HUES64 (cell line): ENCODE measurements around the gene LRRC51.

ENCODE experiments used
- H3K27ac ChIP-seq: 2 replicates; pipeline ENCODE4 v1.7.0; 2013; ENCODE audit warnings: low read depth, low read length, inconsistent platforms
- H3K27me3 ChIP-seq: 2 replicates; pipeline ENCODE4 v1.6.1; 2013; ENCODE audit warnings: mild to moderate bottlenecking, low read length; ENCODE audit not compliant: insufficient read depth
- H3K36me3 ChIP-seq: 2 replicates; pipeline ENCODE4 v1.6.1; 2013; ENCODE audit warnings: mild to moderate bottlenecking, low read length; ENCODE audit not compliant: insufficient read depth
- H3K4me1 ChIP-seq: 2 replicates; pipeline ENCODE4 v1.6.1; 2013; ENCODE audit warnings: mild to moderate bottlenecking, low read length, moderate library complexity; ENCODE audit not compliant: insufficient read depth
- H3K4me3 ChIP-seq: 2 replicates; pipeline ENCODE4 v1.5.1; 2013; ENCODE audit warnings: mild to moderate bottlenecking, low read length, moderate library complexity
- H3K9ac ChIP-seq: 2 replicates; pipeline ENCODE4 v1.6.1; 2013; ENCODE audit warnings: mild to moderate bottlenecking, low read depth, low read length
- H3K9me3 ChIP-seq: 2 replicates; pipeline ENCODE4 v1.6.1; 2013; ENCODE audit warnings: low read depth, low read length; ENCODE audit not compliant: insufficient read depth
- WGBS: fragments of 150-250, 120-280 bp; methylation state at CpG from one replicate; pipeline ENCODE4 v1.1.7; 2013; ENCODE audit warnings: missing lambda C conversion rate; 5-methylcytosine and 5-hydroxymethylcytosine counted together

LRRC51 gene

DNA sequence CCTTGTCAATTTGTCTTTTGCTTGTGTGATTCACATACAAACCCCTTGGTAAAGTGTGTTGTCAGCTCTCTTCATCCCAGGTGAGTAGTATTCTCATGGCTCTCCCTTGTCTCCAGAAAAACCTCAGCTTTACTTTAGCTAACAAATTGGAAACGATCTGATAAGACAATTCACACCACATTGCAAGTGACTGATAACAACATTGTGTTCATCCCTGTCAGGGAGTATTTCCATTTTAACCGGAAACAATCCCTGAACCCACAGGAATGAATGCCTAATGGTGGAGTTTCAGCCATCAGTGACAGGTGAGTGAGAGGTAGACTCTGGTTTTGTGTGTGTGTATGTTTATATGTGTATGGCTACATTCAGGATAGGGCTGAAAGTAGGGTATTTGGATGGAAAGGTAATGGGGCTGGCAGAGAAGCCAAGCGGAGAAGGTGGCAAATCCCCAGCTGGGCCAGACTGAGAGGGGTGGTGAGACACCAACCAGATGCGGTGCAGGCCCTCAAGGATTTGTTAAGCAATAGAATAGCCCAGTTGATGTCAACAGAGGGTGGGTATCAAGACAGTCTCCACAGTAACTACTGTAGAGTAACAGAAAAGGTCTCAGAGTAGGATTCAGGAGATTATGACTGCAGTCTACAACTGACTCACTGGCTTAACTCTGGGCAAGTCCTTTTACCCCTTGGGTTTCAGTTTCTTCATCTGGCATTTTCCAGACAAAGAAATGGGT lies 7.6 kb downstream of the LRRC51 start:
- 86% methylated on average over 4 of the region's 4 CpGs for WGBS
- Histone ChIP-seq H3K27ac (no peak overlapping the region), H3K4me1 (peaks cover 3% of the 10 kb centered on the region; the same call in 1 of the 2 replicates), H3K36me3 (peaks cover 11% of the 10 kb centered on the region), H3K27me3 (no peaks in the 10 kb centered on the region), H3K9me3 (no peaks in the 10 kb centered on the region), H3K4me3 (no peak overlapping the region), H3K9ac (no peak overlapping the region)

DNA sequence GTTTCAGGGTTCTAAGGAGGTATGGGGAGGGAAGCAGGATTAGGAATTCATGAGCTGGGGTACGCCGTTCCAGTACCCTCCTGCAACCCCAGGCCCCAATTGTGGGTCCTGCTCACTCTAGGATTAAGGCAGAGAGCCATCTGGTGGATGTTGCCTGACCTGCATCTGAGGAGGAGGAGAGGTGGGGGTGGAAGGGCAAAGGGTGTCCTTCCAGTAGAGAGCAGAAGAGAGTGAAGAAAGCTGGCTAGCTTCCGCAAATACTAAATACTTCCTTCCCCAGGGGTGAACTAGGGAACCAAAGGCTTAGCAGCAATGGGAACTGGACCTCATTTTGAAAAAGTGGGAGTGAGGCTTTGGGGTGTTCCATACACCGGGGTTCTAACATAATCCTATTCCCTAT lies 10.6 kb downstream of the LRRC51 start:
- whole genome bisulfite sequencing: 63% methylated on average over 2 of the region's 4 CpGs
- Histone ChIP-seq H3K27ac (no peak overlapping the region; the same call in 1 of the 2 replicates), H3K9me3 (no peaks in the 10 kb centered on the region), H3K27me3 (no peaks in the 10 kb centered on the region), H3K9ac (no peak overlapping the region), H3K4me3 (no peak overlapping the region), H3K36me3 (peaks cover 25% of the 10 kb centered on the region), H3K4me1 (peaks cover 3% of the 10 kb centered on the region; the same call in 1 of the 2 replicates)

DNA sequence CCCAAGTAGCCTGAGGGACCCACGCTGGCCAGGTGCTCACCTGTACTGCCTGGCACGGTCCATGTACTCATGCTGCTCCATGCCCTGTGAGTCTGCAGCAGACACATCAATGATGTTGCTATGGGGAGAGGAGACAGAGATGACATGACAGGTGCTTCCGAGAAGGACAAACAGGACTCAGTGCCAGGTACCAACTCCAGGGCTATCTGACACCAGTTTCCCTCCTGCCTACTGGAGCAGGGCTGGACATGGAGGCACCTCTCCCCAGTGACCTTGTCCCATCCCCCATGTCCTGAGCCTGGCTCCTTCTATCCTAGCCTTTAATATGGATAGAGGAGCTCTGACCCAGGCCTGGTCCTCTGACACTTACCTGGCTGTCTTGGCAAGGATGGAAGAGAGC lies 18.1 kb downstream of the LRRC51 start:
- Histone ChIP-seq H3K9ac (no peak overlapping the region), H3K4me3 (no peak overlapping the region), H3K4me1 (peaks cover 3% of the 10 kb centered on the region; the same call in 1 of the 2 replicates), H3K36me3 (peaks cover 61% of the 10 kb centered on the region), H3K27me3 (no peaks in the 10 kb centered on the region), H3K27ac (no peak overlapping the region), H3K9me3 (no peaks in the 10 kb centered on the region)
- WGBS: 95% methylated on average over 3 of the region's 3 CpGs

GRCh38 chr11:72100009-72100408 lies 19.4 kb downstream of the LRRC51 start:
- H3K4me3 ChIP-seq: no peak overlapping the region
- no peak overlapping the region for H3K27ac ChIP-seq
- H3K36me3 ChIP-seq: peaks cover 52% of the 10 kb centered on the region

GRCh38 chr11:72100462-72100861 lies 19.8 kb downstream of the LRRC51 start:
- Histone ChIP-seq H3K9me3 (no peaks in the 10 kb centered on the region), H3K36me3 (peaks cover 47% of the 10 kb centered on the region), H3K4me3 (no peak overlapping the region), H3K27ac (no peak overlapping the region), H3K4me1 (peaks cover 6% of the 10 kb centered on the region; the same call in 1 of the 2 replicates), H3K9ac (0 out of 2 replicates have a peak overlapping the region, but pooled peaks have one; percentile 25), H3K27me3 (no peaks in the 10 kb centered on the region)
- 91% methylated on average over 1 of the region's 1 CpG for WGBS

More at GRCh38 chr11:72100009-72100408, 19.4 kb downstream of the LRRC51 start:
- Histone ChIP-seq H3K4me1 (peaks cover 6% of the 10 kb centered on the region; the same call in 1 of the 2 replicates), H3K9me3 (no peaks in the 10 kb centered on the region), H3K9ac (no peak overlapping the region), H3K27me3 (no peaks in the 10 kb centered on the region)
- 94% methylated on average over 3 of the region's 3 CpGs for WGBS

DNA sequence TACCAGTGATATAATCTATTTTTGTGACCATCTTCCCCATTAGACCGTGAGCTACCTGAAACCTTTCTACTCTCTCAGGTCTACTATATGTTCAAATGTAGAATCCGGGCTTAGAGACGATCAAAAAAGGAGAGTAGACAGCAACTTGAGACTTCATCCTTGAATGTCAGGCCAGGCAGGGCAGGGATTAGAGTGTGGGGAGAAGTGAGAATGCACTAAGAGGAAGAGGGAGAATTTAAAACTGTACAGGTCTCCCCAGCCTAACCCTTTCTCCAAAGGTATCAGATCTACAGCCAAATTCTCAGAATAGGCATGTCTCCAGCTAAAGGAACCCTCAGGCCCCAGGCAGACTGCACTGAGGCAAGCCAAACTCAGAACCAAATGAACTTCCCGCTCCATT lies 21.5 kb downstream of the LRRC51 start:
- peaks cover 39% of the 10 kb centered on the region for H3K36me3 ChIP-seq
- H3K27ac ChIP-seq: no peak overlapping the region; the same call in 1 of the 2 replicates

GRCh38 chr11:72102631-72102945 lies 21.9 kb downstream of the LRRC51 start:
- WGBS: 7% methylated on average over 9 of the region's 9 CpGs
- Histone ChIP-seq H3K27ac (peak overlapping the region; percentile 95), H3K9ac (peak overlapping the region; percentile 97), H3K9me3 (no peaks in the 10 kb centered on the region), H3K4me3 (peak overlapping the region; percentile 96), H3K27me3 (no peaks in the 10 kb centered on the region), H3K36me3 (peaks cover 34% of the 10 kb centered on the region), H3K4me1 (peaks cover 6% of the 10 kb centered on the region; the same call in 1 of the 2 replicates)

More for the DNA sequence above, 21.5 kb downstream of the LRRC51 start:
- Histone ChIP-seq H3K27me3 (no peaks in the 10 kb centered on the region), H3K4me3 (peak overlapping the region; percentile 96), H3K4me1 (peaks cover 6% of the 10 kb centered on the region; the same call in 1 of the 2 replicates), H3K9ac (peak overlapping the region; percentile 97), H3K9me3 (no peaks in the 10 kb centered on the region)
- WGBS: 67% methylated on average over 4 of the region's 4 CpGs

DNA sequence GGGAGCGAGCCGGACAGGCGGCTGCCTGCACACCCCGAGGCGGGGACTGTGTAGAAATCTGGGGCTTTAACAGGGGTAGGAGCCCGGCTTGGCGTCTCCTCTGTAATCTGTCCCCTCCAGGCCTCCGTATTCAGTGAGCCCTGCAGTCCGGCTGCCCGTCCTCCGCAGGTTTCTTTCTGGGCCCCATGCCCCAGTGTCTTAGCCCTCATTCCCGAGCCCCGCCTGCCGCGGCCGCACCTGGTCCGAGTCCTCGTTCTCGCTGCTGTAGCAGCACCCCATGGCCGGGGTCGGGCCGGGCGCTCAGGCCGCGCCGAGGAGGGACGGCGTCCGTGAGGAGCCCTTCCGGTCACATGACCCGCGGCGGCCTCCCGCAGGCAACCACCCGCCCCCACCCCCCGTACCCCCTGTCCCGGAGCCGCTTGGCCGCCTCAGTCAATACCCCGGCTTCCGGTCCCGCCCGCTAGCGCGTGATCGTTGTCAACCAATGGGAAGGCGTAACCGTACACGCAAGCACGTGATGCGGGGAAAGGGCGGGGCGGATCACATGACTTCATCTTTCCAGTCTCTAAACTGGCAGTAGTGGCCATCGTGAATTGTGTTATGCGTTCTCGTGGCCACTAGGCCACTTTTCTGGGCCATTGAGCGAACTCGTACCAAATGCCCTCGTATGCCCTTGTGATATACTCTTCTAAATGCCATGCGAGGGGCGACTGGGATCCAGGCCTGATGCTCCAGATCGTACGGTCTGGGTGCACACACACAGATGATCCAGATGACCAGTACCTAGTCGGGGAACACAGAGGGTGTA lies 22.5 kb downstream of the LRRC51 start, which contains the start of gene LAMTOR1:
Gene LAMTOR1, minus strand, starts transcription at position 352 of the 808 bp plus-strand sequence. Its CDS starts 73 bp downstream, at position 279.
- Histone ChIP-seq H3K9ac (peak within 1 kb of the TSS; percentile 97), H3K9me3 (no peaks in the 10 kb centered on the region), H3K27me3 (no peaks in the 10 kb centered on the region), H3K4me3 (peak within 1 kb of the TSS; percentile 96), H3K4me1 (peaks cover 6% of the 10 kb centered on the region; the same call in 1 of the 2 replicates), H3K36me3 (peaks cover 29% of the 10 kb centered on the region), H3K27ac (peak within 1 kb of the TSS; percentile 95)
- WGBS: 5% methylated on average over 64 of the region's 64 CpGs

DNA sequence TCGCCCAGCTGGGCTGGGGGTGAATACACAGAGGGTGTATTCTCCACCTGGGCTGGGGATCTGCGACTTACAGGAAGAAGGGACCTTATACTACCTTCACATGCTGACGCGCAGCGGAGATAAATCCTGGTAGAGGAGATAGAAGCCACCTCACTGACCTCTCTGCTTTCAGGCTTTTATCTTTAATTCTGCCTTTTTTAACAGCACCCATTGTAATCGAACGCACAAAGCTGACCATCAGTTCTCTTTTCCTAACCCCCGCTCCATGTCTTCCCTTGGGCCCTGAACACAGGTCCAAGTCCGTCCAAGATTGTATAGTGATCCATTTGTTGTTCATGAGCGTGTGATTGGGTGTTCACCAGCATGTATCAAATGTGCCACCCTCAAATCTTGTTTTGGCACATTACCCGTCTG lies 23.1 kb downstream of the LRRC51 start:
- Histone ChIP-seq H3K27me3 (no peaks in the 10 kb centered on the region), H3K27ac (peak overlapping the region; percentile 87), H3K9ac (peak overlapping the region; percentile 60), H3K4me1 (peaks cover 6% of the 10 kb centered on the region; the same call in 1 of the 2 replicates), H3K36me3 (peaks cover 23% of the 10 kb centered on the region), H3K9me3 (no peaks in the 10 kb centered on the region), H3K4me3 (peak overlapping the region; percentile 52)
- 87% methylated on average over 11 of the region's 11 CpGs for WGBS

GRCh38 chr11:72105888-72106287 lies 25.2 kb downstream of the LRRC51 start, which contains the start of gene TOMT:
TOMT (plus strand) TSS chr11:72105924; CDS start chr11:72105952, 28 bp downstream.
- no peak within 1 kb of the TSS for H3K27ac ChIP-seq
- H3K9me3 ChIP-seq: no peaks in the 10 kb centered on the region
- peaks cover 15% of the 10 kb centered on the region for H3K36me3 ChIP-seq
- H3K4me1 ChIP-seq: peaks cover 6% of the 10 kb centered on the region; the same call in 1 of the 2 replicates
- H3K4me3 ChIP-seq: no peak within 1 kb of the TSS
- 93% methylated on average over 14 of the region's 14 CpGs for WGBS
- no peaks in the 10 kb centered on the region for H3K27me3 ChIP-seq
- no peak within 1 kb of the TSS; the same call in 1 of the 2 replicates for H3K9ac ChIP-seq
